Measurements from ENCODE around the gene CD81.

CD81 gene

GRCh38 chr11:2415601-2416380 is 38.7 kb downstream of the CD81 start:
- Histone ChIP-seq H3K27me3 (ENCODE audit: insufficient read depth, low read length) (no peaks in the 10 kb centered on the region), H3K36me3 (ENCODE audit: insufficient read depth, low read length) (no peaks in the 10 kb centered on the region), H3K79me2 (ENCODE audit: control insufficient read depth, insufficient read depth, low read length, unreplicated experiment) (no peaks in the 10 kb centered on the region), H2AFZ (ENCODE audit: low read length, unreplicated experiment) (no peak overlapping the region), H3K4me1 (ENCODE audit: control insufficient read depth, insufficient read depth, low read length, unreplicated experiment) (no peaks in the 10 kb centered on the region), H3K27ac (ENCODE audit: low read depth, low read length) (no peak overlapping the region), H3K4me3 (ENCODE audit: low read depth, low read length) (no peak overlapping the region)

GRCh38 chr11:2416765-2417164 is 39.7 kb downstream of the CD81 start:
- Histone ChIP-seq H2AFZ (ENCODE audit: low read length, unreplicated experiment) (no peak overlapping the region), H3K4me3 (ENCODE audit: low read depth, low read length) (no peak overlapping the region), H3K79me2 (ENCODE audit: control insufficient read depth, insufficient read depth, low read length, unreplicated experiment) (no peaks in the 10 kb centered on the region), H3K27ac (ENCODE audit: low read depth, low read length) (no peak overlapping the region), H3K27me3 (ENCODE audit: insufficient read depth, low read length) (no peaks in the 10 kb centered on the region), H3K36me3 (ENCODE audit: insufficient read depth, low read length) (no peaks in the 10 kb centered on the region), H3K4me1 (ENCODE audit: control insufficient read depth, insufficient read depth, low read length, unreplicated experiment) (no peaks in the 10 kb centered on the region)

GRCh38 chr11:2417856-2418692 is 41.0 kb downstream of the CD81 start:
- no peaks in the 10 kb centered on the region for H3K4me1 ChIP-seq (ENCODE audit: control insufficient read depth, insufficient read depth, low read length, unreplicated experiment)
- no peak overlapping the region for H3K27ac ChIP-seq (ENCODE audit: low read depth, low read length)
- no peaks in the 10 kb centered on the region for H3K27me3 ChIP-seq (ENCODE audit: insufficient read depth, low read length)
- H3K36me3 ChIP-seq (ENCODE audit: insufficient read depth, low read length), result no peaks in the 10 kb centered on the region
- H3K79me2 ChIP-seq (ENCODE audit: control insufficient read depth, insufficient read depth, low read length, unreplicated experiment), result no peaks in the 10 kb centered on the region
- H2AFZ ChIP-seq (ENCODE audit: low read length, unreplicated experiment), result no peak overlapping the region
- H3K4me3 ChIP-seq (ENCODE audit: low read depth, low read length), result no peak overlapping the region

DNA sequence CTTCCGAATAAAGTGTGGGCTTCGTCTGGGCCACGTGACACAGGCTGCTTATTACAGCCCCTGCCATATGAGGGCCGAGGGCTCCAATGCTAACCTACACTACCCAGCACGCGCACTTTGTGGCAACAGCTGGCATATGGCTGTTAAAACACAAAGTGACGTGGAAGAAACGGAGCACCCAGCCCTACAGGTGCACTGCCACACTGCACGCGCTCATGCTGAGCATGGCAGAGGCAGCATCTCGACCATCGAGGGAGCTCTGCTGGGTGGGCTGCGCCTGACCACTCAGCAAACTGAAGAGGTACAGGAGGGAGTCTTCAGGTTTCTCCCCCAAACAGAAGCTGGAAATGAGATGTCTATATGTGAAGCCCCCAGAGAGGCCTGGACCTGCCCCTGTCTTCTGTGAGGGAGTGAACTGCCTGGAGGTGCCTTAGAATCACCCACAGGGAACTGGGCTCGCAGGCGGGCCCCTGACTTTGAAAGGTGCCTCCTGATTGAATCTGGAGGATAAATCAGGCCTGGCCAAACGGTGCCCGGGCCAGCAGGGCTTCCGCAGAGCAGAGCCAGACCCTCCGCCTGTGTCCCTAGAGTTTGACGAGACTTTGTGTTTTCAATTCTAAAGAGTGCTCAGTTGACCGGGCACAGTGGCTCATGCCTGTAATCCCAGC is 41.7 kb downstream of the CD81 start:
- Histone ChIP-seq H3K27ac (ENCODE audit: low read depth, low read length) (no peak overlapping the region), H3K4me3 (ENCODE audit: low read depth, low read length) (no peak overlapping the region), H3K36me3 (ENCODE audit: insufficient read depth, low read length) (no peaks in the 10 kb centered on the region), H3K79me2 (ENCODE audit: control insufficient read depth, insufficient read depth, low read length, unreplicated experiment) (no peaks in the 10 kb centered on the region), H3K27me3 (ENCODE audit: insufficient read depth, low read length) (no peaks in the 10 kb centered on the region), H2AFZ (ENCODE audit: low read length, unreplicated experiment) (no peak overlapping the region), H3K4me1 (ENCODE audit: control insufficient read depth, insufficient read depth, low read length, unreplicated experiment) (no peaks in the 10 kb centered on the region)

GRCh38 chr11:2419638-2420501 is 42.8 kb downstream of the CD81 start:
- H3K27me3 ChIP-seq (ENCODE audit: insufficient read depth, low read length), result no peaks in the 10 kb centered on the region

GRCh38 chr11:2420502-2421225 is 43.6 kb downstream of the CD81 start:
- Histone ChIP-seq H2AFZ (ENCODE audit: low read length, unreplicated experiment) (no peak overlapping the region), H3K4me3 (ENCODE audit: low read depth, low read length) (no peak overlapping the region), H3K4me1 (ENCODE audit: control insufficient read depth, insufficient read depth, low read length, unreplicated experiment) (no peaks in the 10 kb centered on the region), H3K79me2 (ENCODE audit: control insufficient read depth, insufficient read depth, low read length, unreplicated experiment) (no peaks in the 10 kb centered on the region), H3K27me3 (ENCODE audit: insufficient read depth, low read length) (no peaks in the 10 kb centered on the region), H3K27ac (ENCODE audit: low read depth, low read length) (no peak overlapping the region), H3K36me3 (ENCODE audit: insufficient read depth, low read length) (no peaks in the 10 kb centered on the region)

More at GRCh38 chr11:2419638-2420501, 42.8 kb downstream of the CD81 start:
- no peak overlapping the region for H2AFZ ChIP-seq (ENCODE audit: low read length, unreplicated experiment)
- no peak overlapping the region for H3K4me3 ChIP-seq (ENCODE audit: low read depth, low read length)
- no peaks in the 10 kb centered on the region for H3K79me2 ChIP-seq (ENCODE audit: control insufficient read depth, insufficient read depth, low read length, unreplicated experiment)
- no peaks in the 10 kb centered on the region for H3K36me3 ChIP-seq (ENCODE audit: insufficient read depth, low read length)
- no peaks in the 10 kb centered on the region for H3K4me1 ChIP-seq (ENCODE audit: control insufficient read depth, insufficient read depth, low read length, unreplicated experiment)
- H3K27ac ChIP-seq (ENCODE audit: low read depth, low read length), result no peak overlapping the region

DNA sequence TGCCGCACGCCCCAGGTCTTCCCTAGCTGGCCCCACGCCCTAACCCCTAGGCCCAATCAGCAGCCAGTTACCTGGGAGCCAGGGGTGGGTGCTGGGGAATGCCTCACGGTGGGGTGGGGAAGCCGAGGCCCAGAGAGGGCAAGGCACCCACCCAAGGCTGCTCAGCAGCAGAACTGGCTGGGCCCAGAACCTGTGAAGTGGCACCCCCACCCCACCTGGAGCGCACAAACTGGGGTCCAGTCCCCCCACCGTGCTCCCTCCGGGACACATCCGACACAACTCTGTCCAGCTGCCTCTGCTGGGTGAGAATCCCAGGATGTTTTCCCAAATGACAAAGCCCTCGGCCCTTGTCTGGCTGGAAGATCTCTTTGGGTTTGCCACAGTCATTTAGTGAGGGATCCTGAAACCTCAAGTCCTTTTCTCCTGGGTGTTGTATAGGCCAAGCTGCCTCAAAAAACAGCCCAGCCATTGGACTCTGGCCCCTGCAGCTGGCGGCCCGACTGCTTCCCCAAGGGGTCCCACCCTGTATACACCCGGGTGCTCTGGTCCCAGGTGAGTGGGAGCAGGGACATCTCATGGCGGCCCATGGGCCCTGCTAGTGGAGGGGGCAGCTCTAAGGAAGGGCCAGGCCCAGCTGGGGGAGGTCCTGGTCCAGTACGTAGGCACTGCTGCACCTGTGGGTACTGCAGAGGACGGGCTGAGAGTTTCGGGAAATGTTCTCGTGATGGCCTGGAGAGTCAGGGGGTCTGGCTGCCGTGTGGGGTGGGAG is 44.3 kb downstream of the CD81 start:
- Histone ChIP-seq H2AFZ (ENCODE audit: low read length, unreplicated experiment) (no peak overlapping the region), H3K36me3 (ENCODE audit: insufficient read depth, low read length) (no peaks in the 10 kb centered on the region), H3K27me3 (ENCODE audit: insufficient read depth, low read length) (no peaks in the 10 kb centered on the region), H3K27ac (ENCODE audit: low read depth, low read length) (no peak overlapping the region), H3K4me3 (ENCODE audit: low read depth, low read length) (no peak overlapping the region), H3K79me2 (ENCODE audit: control insufficient read depth, insufficient read depth, low read length, unreplicated experiment) (no peaks in the 10 kb centered on the region), H3K4me1 (ENCODE audit: control insufficient read depth, insufficient read depth, low read length, unreplicated experiment) (no peaks in the 10 kb centered on the region)

DNA sequence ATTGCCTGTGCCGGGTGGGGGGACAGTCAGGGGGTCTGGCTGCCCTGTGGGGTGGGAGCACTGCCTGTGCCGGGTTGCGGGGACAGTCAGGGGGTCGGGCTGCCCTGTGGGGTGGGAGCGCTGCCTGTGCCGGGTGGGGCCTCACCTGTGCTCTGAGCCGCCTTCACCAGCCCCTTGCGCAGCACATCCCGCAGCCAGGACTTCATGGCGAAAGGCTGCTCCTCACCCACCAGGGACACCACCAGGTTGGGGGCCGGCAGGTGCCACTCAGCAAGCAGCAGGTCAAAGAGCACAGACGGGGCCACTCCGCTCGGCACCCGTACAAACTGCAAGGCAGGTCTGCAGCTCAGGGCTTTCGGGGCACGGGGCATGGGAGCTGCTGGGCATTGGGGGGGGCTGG is 44.9 kb downstream of the CD81 start:
- Histone ChIP-seq H3K36me3 (ENCODE audit: insufficient read depth, low read length) (no peaks in the 10 kb centered on the region), H2AFZ (ENCODE audit: low read length, unreplicated experiment) (no peak overlapping the region), H3K4me1 (ENCODE audit: control insufficient read depth, insufficient read depth, low read length, unreplicated experiment) (no peaks in the 10 kb centered on the region), H3K79me2 (ENCODE audit: control insufficient read depth, insufficient read depth, low read length, unreplicated experiment) (no peaks in the 10 kb centered on the region), H3K4me3 (ENCODE audit: low read depth, low read length) (no peak overlapping the region), H3K27me3 (ENCODE audit: insufficient read depth, low read length) (no peaks in the 10 kb centered on the region), H3K27ac (ENCODE audit: low read depth, low read length) (no peak overlapping the region)

DNA sequence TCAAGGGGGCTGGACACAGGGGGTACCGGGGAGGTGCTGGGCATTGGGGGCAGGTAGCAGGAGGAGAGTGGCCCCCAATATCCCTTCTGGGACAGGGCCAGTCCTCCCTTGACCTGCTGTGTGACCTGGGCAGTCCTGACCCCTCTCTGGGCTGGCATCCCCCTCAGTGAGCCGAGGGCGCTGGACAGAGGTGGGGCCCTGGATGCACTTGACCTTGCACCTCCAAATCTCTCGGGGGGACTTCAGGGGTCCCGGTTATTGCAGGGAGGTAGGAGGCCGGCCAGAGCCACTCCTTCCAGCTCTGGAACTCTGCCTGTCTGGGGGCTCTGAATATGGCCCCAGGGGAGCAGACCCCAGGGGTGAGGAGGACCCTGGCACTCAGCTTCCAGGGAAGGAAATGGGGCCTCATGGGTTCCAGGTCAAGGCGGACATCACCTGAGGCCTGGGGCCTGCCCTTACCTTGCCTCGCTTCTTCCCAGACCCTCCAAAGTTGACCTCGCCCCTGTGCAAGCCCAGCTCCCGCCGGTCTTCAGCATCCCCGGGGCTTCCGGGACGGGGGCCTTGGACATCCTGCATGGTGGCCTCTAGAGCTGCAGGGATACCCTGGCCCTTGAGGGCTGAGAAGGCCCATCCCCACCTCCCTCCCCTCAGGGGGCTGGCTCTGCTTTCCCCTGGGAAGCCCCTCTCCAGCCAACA is 45.5 kb downstream of the CD81 start:
- Histone ChIP-seq H3K36me3 (ENCODE audit: insufficient read depth, low read length) (no peaks in the 10 kb centered on the region), H3K4me1 (ENCODE audit: control insufficient read depth, insufficient read depth, low read length, unreplicated experiment) (no peaks in the 10 kb centered on the region), H3K27ac (ENCODE audit: low read depth, low read length) (no peak overlapping the region), H2AFZ (ENCODE audit: low read length, unreplicated experiment) (no peak overlapping the region), H3K4me3 (ENCODE audit: low read depth, low read length) (no peak overlapping the region), H3K27me3 (ENCODE audit: insufficient read depth, low read length) (no peaks in the 10 kb centered on the region), H3K79me2 (ENCODE audit: control insufficient read depth, insufficient read depth, low read length, unreplicated experiment) (no peaks in the 10 kb centered on the region)
